Parathyroid adenoma (tissue), 2 donors: ENCODE results near the gene PAWR.
"Not testable (repeated sequence)": the region's sequence is repeated elsewhere in the genome, so short reads cannot be mapped to it uniquely, and the experiment has no call there.

ENCODE experiments used
- H2AFZ ChIP-seq: fragments of 300-600 bp; sonication (generic); one replicate; pipeline ENCODE4 v1.7.0; 2017; ENCODE audit warnings: antibody characterized with exemption, mild to moderate bottlenecking
- H3K27ac ChIP-seq: fragments of 300-600 bp; sonication (generic); one replicate; pipeline ENCODE4 v1.7.0; 2017
- H3K27me3 ChIP-seq: fragments of 300-600 bp; sonication (generic); one replicate; pipeline ENCODE4 v1.7.0; 2017; ENCODE audit warnings: low read length; ENCODE audit not compliant: control insufficient read depth, insufficient read depth
- H3K36me3 ChIP-seq: fragments of 300-600 bp; sonication (generic); one replicate; pipeline ENCODE4 v1.7.0; 2017; ENCODE audit warnings: low read length; ENCODE audit not compliant: control insufficient read depth, insufficient read depth
- H3K4me1 ChIP-seq: fragments of 300-600 bp; sonication (generic); one replicate; pipeline ENCODE4 v1.7.0; 2017; ENCODE audit warnings: control low read depth
- H3K4me2 ChIP-seq: fragments of 300-600 bp; sonication (generic); one replicate; pipeline ENCODE4 v1.7.0; 2017; ENCODE audit warnings: low read length
- H3K4me3 ChIP-seq: fragments of 300-600 bp; sonication (generic); one replicate; pipeline ENCODE4 v1.7.0; 2017; ENCODE audit warnings: low read depth, low read length
- H3K79me2 ChIP-seq: fragments of 300-600 bp; sonication (generic); one replicate; pipeline ENCODE4 v1.7.0; 2017; ENCODE audit warnings: control low read depth
- H3K9ac ChIP-seq: fragments of 300-600 bp; sonication (generic); one replicate; pipeline ENCODE4 v1.7.0; 2017; ENCODE audit warnings: mild to moderate bottlenecking
- H3K9me3 ChIP-seq: fragments of 300-600 bp; sonication (generic); one replicate; pipeline ENCODE4 v1.7.0; 2017; ENCODE audit warnings: low read length; ENCODE audit not compliant: control insufficient read depth
- CTCF ChIP-seq: fragments of 300-600 bp; sonication (generic); IDR thresholded peaks from one replicate; pipeline ENCODE4 v1.7.0; 2017; ENCODE audit warnings: antibody characterized with exemption, mild to moderate bottlenecking
- donor health status: primary hyperparathyroidism.

PAWR gene

GRCh38 chr12:79547044-79547734, 143.6 kb downstream of the PAWR start:
- Histone ChIP-seq H3K36me3 (no peaks in the 10 kb centered on the region), H3K27me3 (no peaks in the 10 kb centered on the region), H3K27ac (peak overlapping the region; percentile 45), H2AFZ (peak overlapping the region; percentile 8), H3K4me2 (peak overlapping the region; percentile 47), H3K4me1 (peaks cover 27% of the 10 kb centered on the region), H3K79me2 (peaks cover 2% of the 10 kb centered on the region), H3K4me3 (peak overlapping the region; percentile 34), H3K9ac (no peak overlapping the region), H3K9me3 (no peaks in the 10 kb centered on the region)
- no peak for TF ChIP-seq CTCF

DNA sequence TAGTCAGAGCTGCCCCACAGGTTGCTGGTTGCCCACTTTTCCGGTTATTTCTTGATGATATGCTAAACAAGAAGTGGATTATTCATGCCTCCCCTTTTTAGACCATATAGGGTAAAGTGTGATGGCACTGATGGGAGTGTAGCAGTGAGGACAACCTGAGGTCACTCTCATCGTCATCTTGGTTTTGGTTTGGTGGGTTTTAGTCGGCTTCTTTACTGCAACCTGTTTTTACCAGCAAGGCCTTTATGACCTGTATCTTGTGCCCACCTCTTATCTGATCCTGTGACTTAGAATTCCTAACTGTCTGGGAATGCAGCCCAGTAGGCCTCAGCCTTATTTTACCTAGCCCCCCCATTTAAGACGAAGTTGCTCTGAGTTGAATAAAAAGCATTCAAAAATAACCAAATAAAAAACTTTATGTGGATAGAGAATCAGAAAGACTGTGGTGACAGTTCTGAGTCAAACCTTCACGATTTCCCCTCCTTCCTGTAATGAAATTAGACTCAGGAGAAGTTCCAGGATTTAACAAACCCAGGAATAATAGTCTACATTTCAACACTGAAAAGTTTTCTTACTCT, 144.2 kb downstream of the PAWR start:
- Histone ChIP-seq H3K27ac (no peak overlapping the region), H2AFZ (no peak overlapping the region), H3K9ac (no peak overlapping the region)

GRCh38 chr12:79544439-79544838, 146.3 kb downstream of the PAWR start:
- H3K27ac ChIP-seq, H3K36me3 ChIP-seq, H3K4me2 ChIP-seq, H3K4me3 ChIP-seq, H2AFZ ChIP-seq, H3K9me3 ChIP-seq, H3K79me2 ChIP-seq, H3K9ac ChIP-seq, H3K27me3 ChIP-seq: not testable (repeated sequence)
- peaks cover 20% of the 10 kb centered on the region for H3K4me1 ChIP-seq

More for the DNA sequence above, 144.2 kb downstream of the PAWR start:
- no peaks in the 10 kb centered on the region for H3K9me3 ChIP-seq
- no peaks in the 10 kb centered on the region for H3K36me3 ChIP-seq
- H3K27me3 ChIP-seq = no peaks in the 10 kb centered on the region
- H3K4me2 ChIP-seq = peak overlapping the region; percentile 13
- no peak overlapping the region for H3K4me3 ChIP-seq
- no peak for TF ChIP-seq CTCF
- peaks cover 2% of the 10 kb centered on the region for H3K79me2 ChIP-seq
- peaks cover 27% of the 10 kb centered on the region for H3K4me1 ChIP-seq

DNA sequence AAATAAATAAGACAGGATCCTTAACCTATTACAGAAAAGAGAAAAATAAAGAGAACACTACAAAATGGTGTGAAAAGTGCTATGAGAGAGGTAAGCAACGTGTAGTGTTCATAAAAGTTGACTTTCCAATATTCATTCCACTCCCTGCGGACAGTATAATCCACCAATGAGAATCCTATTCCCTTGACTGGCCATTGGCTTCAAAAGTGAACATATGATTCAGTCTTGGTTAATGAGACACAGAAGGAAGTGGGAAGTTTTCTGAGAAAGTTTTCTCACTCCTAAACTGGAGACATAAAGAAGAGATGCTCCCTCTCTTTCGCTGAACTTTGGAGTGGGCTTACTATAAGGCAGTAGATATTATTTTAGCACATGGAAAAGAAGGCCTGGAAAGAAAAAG, 153.1 kb downstream of the PAWR start:
- H3K79me2 ChIP-seq = no peaks in the 10 kb centered on the region
- H3K36me3 ChIP-seq = no peaks in the 10 kb centered on the region
- H2AFZ ChIP-seq = no peak overlapping the region
- H3K4me3 ChIP-seq = no peak overlapping the region
- no peak overlapping the region for H3K4me2 ChIP-seq
- no peak overlapping the region for H3K9ac ChIP-seq
- peaks cover 6% of the 10 kb centered on the region for H3K4me1 ChIP-seq
- H3K27ac ChIP-seq = no peak overlapping the region
- no peak for TF ChIP-seq CTCF
- no peaks in the 10 kb centered on the region for H3K9me3 ChIP-seq
- no peaks in the 10 kb centered on the region for H3K27me3 ChIP-seq

DNA sequence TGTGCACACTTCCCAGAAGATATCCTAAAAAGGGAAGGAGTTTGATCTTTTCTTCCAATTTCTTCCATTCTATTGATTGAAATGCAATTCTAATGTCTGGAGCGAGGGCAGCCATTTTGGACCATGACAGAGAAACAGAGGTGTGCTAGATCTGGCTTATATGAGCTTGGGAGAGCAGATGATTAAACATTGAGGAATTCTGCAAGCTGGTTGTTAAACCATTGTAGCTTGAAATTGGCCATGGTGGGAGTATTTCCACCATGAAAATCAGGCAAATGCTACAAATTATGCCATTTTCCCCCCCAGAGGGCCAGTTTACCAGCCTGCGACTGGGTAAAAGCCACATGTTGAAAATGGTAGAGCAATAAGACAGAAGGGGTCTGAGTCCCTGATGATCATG, 155.0 kb downstream of the PAWR start:
- Histone ChIP-seq H3K4me3 (no peak overlapping the region), H3K4me1 (peaks cover 21% of the 10 kb centered on the region), H3K36me3 (no peaks in the 10 kb centered on the region), H3K4me2 (no peak overlapping the region), H3K27ac (no peak overlapping the region), H3K9ac (no peak overlapping the region), H3K79me2 (no peaks in the 10 kb centered on the region), H3K27me3 (no peaks in the 10 kb centered on the region), H3K9me3 (no peaks in the 10 kb centered on the region), H2AFZ (no peak overlapping the region)
- no peak for TF ChIP-seq CTCF
